ENCODE data around the gene AP2S1. TPM values are rescaled to one million over a fixed set of nuclear protein-coding genes. Genes with fewer than 3 reads are reported as not detected.

AP2S1 gene
- total RNA-seq, 1 experiment from 2014 or later: 330 TPM

DNA sequence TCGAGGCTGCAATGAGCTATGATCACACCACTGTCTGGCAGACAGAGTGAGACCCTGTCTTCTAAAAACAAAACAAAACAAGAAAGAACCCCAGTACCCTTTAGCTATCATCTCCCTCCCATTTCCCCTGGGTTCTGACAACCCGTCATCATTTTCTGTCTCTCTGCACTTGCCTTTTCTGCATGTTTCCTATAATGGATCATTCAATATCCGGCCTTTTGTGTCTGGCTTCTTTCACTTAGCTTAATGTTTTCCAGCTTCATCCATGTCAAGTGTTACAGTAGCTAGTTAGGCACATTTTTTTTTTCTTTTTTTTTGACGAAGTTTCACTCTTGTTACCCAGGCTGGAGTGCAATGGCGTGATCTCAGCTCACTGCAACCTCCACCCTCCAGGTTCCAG, 16.5 kb downstream of the AP2S1 start:
- Histone ChIP-seq H3K79me2 (ENCODE audit: low read length) (no peaks in the 10 kb centered on the region), H3K9me3 (ENCODE audit: low read length) (no peaks in the 10 kb centered on the region), H3F3A (ENCODE audit: low read length, unreplicated experiment) (no peaks in the 10 kb centered on the region), H3K9ac (ENCODE audit: low read length) (no peak overlapping the region), H3K4me2 (ENCODE audit: low read length) (no peak overlapping the region), H3K27me3 (ENCODE audit: low read length) (no peaks in the 10 kb centered on the region), H2AFZ (ENCODE audit: low read length) (no peak overlapping the region), H4K20me1 (ENCODE audit: low read length) (no peaks in the 10 kb centered on the region), H3K4me1 (ENCODE audit: insufficient read depth, low read length) (peaks cover 6% of the 10 kb centered on the region), H3K36me3 (ENCODE audit: low read depth, low read length) (peaks cover 8% of the 10 kb centered on the region; the same call in 1 of the 2 replicates), H3K9me2 (replicated peaks; ENCODE audit: low read length) (no peaks in the 10 kb centered on the region), H3K4me3 (ENCODE audit: low read length) (no peak overlapping the region), H3K27ac (ENCODE audit: low read length) (no peak overlapping the region)
- no TSS peak for BruUV-seq (replicated peaks)
- intact Hi-C loops (cut with micrococcal nuclease): no loop called here
- ChIA-PET POLR2A (ENCODE audit: unreplicated experiment) (no interaction called here), CTCF (no interaction called here)
- ATAC-seq: no peak
- TF ChIP-seq, protein P1, sequence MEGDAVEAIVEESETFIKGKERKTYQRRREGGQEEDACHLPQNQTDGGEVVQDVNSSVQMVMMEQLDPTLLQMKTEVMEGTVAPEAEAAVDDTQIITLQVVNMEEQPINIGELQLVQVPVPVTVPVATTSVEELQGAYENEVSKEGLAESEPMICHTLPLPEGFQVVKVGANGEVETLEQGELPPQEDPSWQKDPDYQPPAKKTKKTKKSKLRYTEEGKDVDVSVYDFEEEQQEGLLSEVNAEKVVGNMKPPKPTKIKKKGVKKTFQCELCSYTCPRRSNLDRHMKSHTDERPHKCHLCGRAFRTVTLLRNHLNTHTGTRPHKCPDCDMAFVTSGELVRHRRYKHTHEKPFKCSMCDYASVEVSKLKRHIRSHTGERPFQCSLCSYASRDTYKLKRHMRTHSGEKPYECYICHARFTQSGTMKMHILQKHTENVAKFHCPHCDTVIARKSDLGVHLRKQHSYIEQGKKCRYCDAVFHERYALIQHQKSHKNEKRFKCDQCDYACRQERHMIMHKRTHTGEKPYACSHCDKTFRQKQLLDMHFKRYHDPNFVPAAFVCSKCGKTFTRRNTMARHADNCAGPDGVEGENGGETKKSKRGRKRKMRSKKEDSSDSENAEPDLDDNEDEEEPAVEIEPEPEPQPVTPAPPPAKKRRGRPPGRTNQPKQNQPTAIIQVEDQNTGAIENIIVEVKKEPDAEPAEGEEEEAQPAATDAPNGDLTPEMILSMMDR (conservative IDR thresholded peaks at IDR 0.05; ENCODE audit: low read depth, low read length): no peak
- TF ChIP-seq EZH2phosphoT487 (IDR thresholded peaks at IDR 0.05; ENCODE audit: borderline replicate concordance, low read length): no peak
- no peak for TF ChIP-seq EZH2 (IDR thresholded peaks at IDR 0.05; ENCODE audit: low read length, unreplicated experiment)
- DNase-seq: no peak

DNA sequence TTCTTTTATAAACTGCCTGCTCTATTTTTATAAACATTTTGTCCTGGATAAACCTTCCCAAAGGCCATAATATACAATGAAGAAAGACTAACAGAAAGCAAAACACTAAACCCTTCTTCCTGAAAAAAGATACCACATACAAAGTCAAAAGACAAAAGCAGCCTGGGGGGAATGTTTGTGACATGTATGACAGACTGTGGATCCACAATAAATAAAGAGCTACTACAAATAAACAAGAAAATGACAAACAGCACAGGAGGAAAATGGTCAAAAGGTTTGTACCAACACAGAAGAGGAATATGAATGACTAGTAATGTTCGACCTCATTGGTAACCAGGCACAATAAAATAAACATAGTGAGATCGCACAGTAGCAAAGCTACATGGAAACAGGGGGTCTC, 19.8 kb downstream of the AP2S1 start:
- peaks cover 19% of the 10 kb centered on the region for H3K4me1 ChIP-seq (ENCODE audit: insufficient read depth, low read length)

DNA sequence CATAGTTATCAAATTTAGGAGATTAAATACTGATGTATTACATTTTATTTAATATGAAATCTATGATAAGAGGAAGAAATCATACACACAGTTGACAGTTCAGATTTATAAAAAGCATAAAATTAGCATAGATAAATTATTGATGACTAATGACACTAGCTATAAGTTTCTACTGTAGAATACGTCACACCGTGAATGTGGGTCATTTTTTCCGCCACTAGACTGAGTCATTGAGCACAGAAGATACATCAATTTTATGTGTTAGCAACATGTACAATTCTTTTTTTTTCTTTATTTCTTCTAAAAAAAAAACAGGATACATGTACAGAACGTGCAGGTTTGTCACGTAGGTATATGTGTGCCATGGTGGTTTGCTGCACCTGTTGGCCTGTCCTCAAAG, 22.2 kb downstream of the AP2S1 start:
- no peaks in the 10 kb centered on the region for H3K36me3 ChIP-seq (ENCODE audit: low read depth, low read length)
- H3F3A ChIP-seq (ENCODE audit: low read length, unreplicated experiment): no peaks in the 10 kb centered on the region
- no peaks in the 10 kb centered on the region for H3K9me3 ChIP-seq (ENCODE audit: low read length)
- H3K27ac ChIP-seq (ENCODE audit: low read length): no peak overlapping the region
- H3K4me1 ChIP-seq (ENCODE audit: insufficient read depth, low read length): peaks cover 25% of the 10 kb centered on the region
- ChIA-PET CTCF (interaction anchor here (1.4 kb wide), 1 partner anchor 75 kb away, joined by 4 read pairs; no protein-coding TSS in a partner anchor), POLR2A (ENCODE audit: unreplicated experiment) (interaction anchor here (0.7 kb wide), 1 partner anchor 12 kb away, joined by 5 read pairs; no protein-coding TSS in a partner anchor)
- no peak overlapping the region for H3K9ac ChIP-seq (ENCODE audit: low read length)
- ATAC-seq: no peak
- no TSS peak for BruUV-seq (replicated peaks)
- peak; percentile 7 for DNase-seq
- intact Hi-C loops (cut with micrococcal nuclease): loop anchor here (5.0 kb wide), 1 partner anchor 41 kb away; the partner anchor contains the start of gene SLC1A5
- H3K4me3 ChIP-seq (ENCODE audit: low read length): no peak overlapping the region
- no peak overlapping the region for H3K4me2 ChIP-seq (ENCODE audit: low read length)
- no peaks in the 10 kb centered on the region for H3K79me2 ChIP-seq (ENCODE audit: low read length)
- H3K9me2 ChIP-seq (replicated peaks; ENCODE audit: low read length): no peaks in the 10 kb centered on the region
- no peaks in the 10 kb centered on the region for H3K27me3 ChIP-seq (ENCODE audit: low read length)
- no peaks in the 10 kb centered on the region for H4K20me1 ChIP-seq (ENCODE audit: low read length)
- TF ChIP-seq, protein P1 (conservative IDR thresholded peaks at IDR 0.05; ENCODE audit: low read depth, low read length): no peak
- TF ChIP-seq EZH2phosphoT487 (IDR thresholded peaks at IDR 0.05; ENCODE audit: borderline replicate concordance, low read length): no peak
- no peak for TF ChIP-seq EZH2 (IDR thresholded peaks at IDR 0.05; ENCODE audit: low read length, unreplicated experiment)
- no peak overlapping the region for H2AFZ ChIP-seq (ENCODE audit: low read length)

More for the DNA sequence above, 19.8 kb downstream of the AP2S1 start:
- POLR2A ChIA-PET (ENCODE audit: unreplicated experiment): interaction anchor here (0.6 kb wide), 1 partner anchor 21 kb away, joined by 5 read pairs; no protein-coding TSS in a partner anchor
- Histone ChIP-seq H3K4me2 (ENCODE audit: low read length) (no peak overlapping the region), H3K9ac (ENCODE audit: low read length) (no peak overlapping the region), H3K27me3 (ENCODE audit: low read length) (no peaks in the 10 kb centered on the region), H4K20me1 (ENCODE audit: low read length) (no peaks in the 10 kb centered on the region), H3K27ac (ENCODE audit: low read length) (no peak overlapping the region), H3F3A (ENCODE audit: low read length, unreplicated experiment) (no peaks in the 10 kb centered on the region), H2AFZ (ENCODE audit: low read length) (no peak overlapping the region), H3K9me3 (ENCODE audit: low read length) (no peaks in the 10 kb centered on the region), H3K79me2 (ENCODE audit: low read length) (no peaks in the 10 kb centered on the region), H3K9me2 (replicated peaks; ENCODE audit: low read length) (no peaks in the 10 kb centered on the region), H3K4me3 (ENCODE audit: low read length) (no peak overlapping the region), H3K36me3 (ENCODE audit: low read depth, low read length) (no peaks in the 10 kb centered on the region)
- CTCF ChIA-PET: no interaction called here
- DNase-seq (no peak), ATAC-seq (no peak)
- intact Hi-C loops (cut with micrococcal nuclease): no loop called here
- no peak for TF ChIP-seq EZH2phosphoT487 (IDR thresholded peaks at IDR 0.05; ENCODE audit: borderline replicate concordance, low read length)
- TF ChIP-seq EZH2 (IDR thresholded peaks at IDR 0.05; ENCODE audit: low read length, unreplicated experiment): no peak
- no TSS peak for BruUV-seq (replicated peaks)
